NB4 (cell line): ENCODE data around the gene GLIPR1L2.

ENCODE experiments used
- CTCF ChIP-seq: IDR thresholded peaks from one replicate; pipeline ENCODE4 v1.5.1; 2012; ENCODE audit warnings: low read depth, low read length
- MAX ChIP-seq: IDR thresholded peaks from 2 replicates; pipeline ENCODE4 v1.6.1; 2011; ENCODE audit warnings: low read depth, low read length
- MYC ChIP-seq: IDR thresholded peaks from 2 replicates; pipeline ENCODE4 v1.6.1; 2011; ENCODE audit warnings: low read depth, low read length
- POLR2A ChIP-seq: IDR thresholded peaks from 2 replicates; pipeline ENCODE4 v1.6.1; 2011; ENCODE audit warnings: mild to moderate bottlenecking; ENCODE audit not compliant: insufficient read length; ENCODE audit errors: extremely low read depth

GRCh38 chr12:75366629-75367028, 24.3 kb upstream of the GLIPR1L2 start:
- no peak for TF ChIP-seq CTCF
- TF ChIP-seq MYC: no peak
- TF ChIP-seq POLR2A: no peak
- TF ChIP-seq MAX: no peak
